Measurements from ENCODE around the gene IRAK3. TPM values are rescaled to one million over a fixed set of nuclear protein-coding genes. Genes with fewer than 3 reads are reported as not detected.

IRAK3 gene
- total and polyA plus RNA-seq, 10 donors = 4.4 to 157 (median 73.5) TPM

- intact Hi-C loops (cut with DNase I; ENCODE audit: low total_unique reads) = no loop called here
- Histone ChIP-seq H3K27me3 (replicated peaks in 1 of 7) (no peaks in the 10 kb centered on the region), H3K36me3 (peaks cover 0 to 85% (median 33%) of the 10 kb centered on the region in 6 donors), H3K27ac (peak overlapping the region in 7 of 8 donors; percentile 11 to 77 (median 46)), H3K4me1 (peaks cover 7 to 49% (median 20%) of the 10 kb centered on the region in 6 donors), H3K9me3 (no peaks in the 10 kb centered on the region), H3K4me3 (no peak overlapping the region)
- DNase-seq = no peak
- 58 to 69% (median 66%) methylated on average over 5 of the region's 5 CpGs for WGBS, 5 donors
- TF ChIP-seq POLR2A (IDR thresholded peaks at IDR 0.05) (no peak), POLR2AphosphoS5 (IDR thresholded peaks at IDR 0.05) (peak in 1 of 3 donors; percentile 26)
- TF ChIP-seq, protein P1, sequence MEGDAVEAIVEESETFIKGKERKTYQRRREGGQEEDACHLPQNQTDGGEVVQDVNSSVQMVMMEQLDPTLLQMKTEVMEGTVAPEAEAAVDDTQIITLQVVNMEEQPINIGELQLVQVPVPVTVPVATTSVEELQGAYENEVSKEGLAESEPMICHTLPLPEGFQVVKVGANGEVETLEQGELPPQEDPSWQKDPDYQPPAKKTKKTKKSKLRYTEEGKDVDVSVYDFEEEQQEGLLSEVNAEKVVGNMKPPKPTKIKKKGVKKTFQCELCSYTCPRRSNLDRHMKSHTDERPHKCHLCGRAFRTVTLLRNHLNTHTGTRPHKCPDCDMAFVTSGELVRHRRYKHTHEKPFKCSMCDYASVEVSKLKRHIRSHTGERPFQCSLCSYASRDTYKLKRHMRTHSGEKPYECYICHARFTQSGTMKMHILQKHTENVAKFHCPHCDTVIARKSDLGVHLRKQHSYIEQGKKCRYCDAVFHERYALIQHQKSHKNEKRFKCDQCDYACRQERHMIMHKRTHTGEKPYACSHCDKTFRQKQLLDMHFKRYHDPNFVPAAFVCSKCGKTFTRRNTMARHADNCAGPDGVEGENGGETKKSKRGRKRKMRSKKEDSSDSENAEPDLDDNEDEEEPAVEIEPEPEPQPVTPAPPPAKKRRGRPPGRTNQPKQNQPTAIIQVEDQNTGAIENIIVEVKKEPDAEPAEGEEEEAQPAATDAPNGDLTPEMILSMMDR (IDR thresholded peaks at IDR 0.05 in 8 of 11, conservative IDR thresholded peaks at IDR 0.05 in 3 of 11) = peak in 6 of 11 experiments; percentile 10 to 53 (median 32)
Observed at GRCh38 chr12:66149702-66150398, 39.2 kb upstream of the IRAK3 start.

- TF ChIP-seq POLR2A (IDR thresholded peaks at IDR 0.05) (no peak), POLR2AphosphoS5 (IDR thresholded peaks at IDR 0.05) (no peak)
- TF ChIP-seq, protein P1 (IDR thresholded peaks at IDR 0.05 in 8 of 11, conservative IDR thresholded peaks at IDR 0.05 in 3 of 11) = no peak
- no peaks in the 10 kb centered on the region for H3K9me3 ChIP-seq
- 80 to 96% (median 93%) methylated on average over 1 of the region's 1 CpG for WGBS, 5 donors
- no peak overlapping the region for H3K4me3 ChIP-seq
- DNase-seq = no peak
- no peak overlapping the region for H3K27ac ChIP-seq
- no peaks in the 10 kb centered on the region for H3K27me3 ChIP-seq (replicated peaks in 1 of 7)
- peaks cover 0 to 38% (median 5%) of the 10 kb centered on the region in 6 donors for H3K4me1 ChIP-seq
- intact Hi-C loops (cut with DNase I; ENCODE audit: low total_unique reads) = no loop called here
- H3K36me3 ChIP-seq = peaks cover 0 to 62% (median 25%) of the 10 kb centered on the region in 6 donors
Observed at GRCh38 chr12:66152732-66153131, 36.3 kb upstream of the IRAK3 start.

DNA sequence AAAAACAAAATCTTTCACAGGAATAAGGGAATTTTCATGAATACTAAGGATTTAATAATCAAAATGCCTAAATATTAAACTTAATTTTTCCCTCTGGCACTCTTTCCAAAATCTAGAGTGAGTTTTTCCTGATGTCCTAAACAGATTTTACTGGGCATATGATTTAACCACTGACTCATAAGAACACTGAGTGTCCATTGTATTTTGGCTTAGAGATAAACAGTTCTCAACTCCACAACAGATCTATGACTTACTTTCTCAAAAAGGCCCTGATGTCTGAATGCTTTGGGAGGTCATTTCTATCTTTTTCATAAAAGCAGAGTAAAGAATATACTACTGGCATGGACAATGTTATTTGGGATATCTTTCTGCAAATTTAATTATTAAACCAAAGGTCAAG lies 34.2 kb upstream of the IRAK3 start:
- Histone ChIP-seq H3K9me3 (no peaks in the 10 kb centered on the region), H3K27ac (no peak overlapping the region), H3K27me3 (replicated peaks in 1 of 7) (no peaks in the 10 kb centered on the region), H3K4me3 (no peak overlapping the region), H3K36me3 (peaks cover 0 to 57% (median 23%) of the 10 kb centered on the region in 6 donors), H3K4me1 (peaks cover 0 to 53% (median 9%) of the 10 kb centered on the region in 6 donors)
- intact Hi-C loops (cut with DNase I; ENCODE audit: low total_unique reads) = no loop called here
- no peak for DNase-seq
- TF ChIP-seq POLR2A (IDR thresholded peaks at IDR 0.05) = no peak
- TF ChIP-seq, protein P1 (IDR thresholded peaks at IDR 0.05 in 8 of 11, conservative IDR thresholded peaks at IDR 0.05 in 3 of 11) = no peak
- no peak for TF ChIP-seq POLR2AphosphoS5 (IDR thresholded peaks at IDR 0.05)

DNA sequence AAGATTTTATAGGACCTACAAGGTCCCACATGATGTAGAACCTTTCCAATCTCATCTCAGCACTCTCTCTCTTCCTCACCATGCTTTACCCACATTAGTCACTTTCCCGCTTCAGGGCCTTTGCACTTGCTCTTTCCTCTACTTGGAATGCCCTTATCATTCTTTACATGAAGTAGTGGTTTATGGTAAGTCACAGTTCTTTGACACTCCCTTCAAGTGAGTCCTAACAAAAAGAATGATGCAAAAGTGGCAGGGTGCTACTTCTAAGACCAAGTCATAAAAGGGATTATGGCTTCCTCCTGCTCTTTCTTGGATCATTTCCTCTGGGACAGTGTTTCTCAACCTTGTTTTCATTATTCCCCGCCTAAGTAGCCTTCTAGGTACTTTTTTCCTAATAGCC lies 32.4 kb upstream of the IRAK3 start:
- Histone ChIP-seq H3K4me3 (no peak overlapping the region), H3K27ac (no peak overlapping the region), H3K9me3 (no peaks in the 10 kb centered on the region), H3K27me3 (replicated peaks in 1 of 7) (no peaks in the 10 kb centered on the region), H3K4me1 (peaks cover 0 to 64% (median 11%) of the 10 kb centered on the region in 6 donors), H3K36me3 (peaks cover 0 to 55% (median 20%) of the 10 kb centered on the region in 6 donors)
- TF ChIP-seq POLR2A (IDR thresholded peaks at IDR 0.05) (no peak), POLR2AphosphoS5 (IDR thresholded peaks at IDR 0.05) (no peak)
- TF ChIP-seq, protein P1 (IDR thresholded peaks at IDR 0.05 in 8 of 11, conservative IDR thresholded peaks at IDR 0.05 in 3 of 11) = no peak
- DNase-seq = no peak
- intact Hi-C loops (cut with DNase I; ENCODE audit: low total_unique reads) = no loop called here
- WGBS, 5 donors = 88 to 97% (median 95%) methylated on average over 2 of the region's 2 CpGs
